ENCODE data around the gene PTBP1. TPM values are rescaled to one million over a fixed set of nuclear protein-coding genes. Genes with fewer than 3 reads are reported as not detected.

Gene PTBP1
- total RNA-seq, 1 experiment from 2014 or later = 712 TPM

DNA sequence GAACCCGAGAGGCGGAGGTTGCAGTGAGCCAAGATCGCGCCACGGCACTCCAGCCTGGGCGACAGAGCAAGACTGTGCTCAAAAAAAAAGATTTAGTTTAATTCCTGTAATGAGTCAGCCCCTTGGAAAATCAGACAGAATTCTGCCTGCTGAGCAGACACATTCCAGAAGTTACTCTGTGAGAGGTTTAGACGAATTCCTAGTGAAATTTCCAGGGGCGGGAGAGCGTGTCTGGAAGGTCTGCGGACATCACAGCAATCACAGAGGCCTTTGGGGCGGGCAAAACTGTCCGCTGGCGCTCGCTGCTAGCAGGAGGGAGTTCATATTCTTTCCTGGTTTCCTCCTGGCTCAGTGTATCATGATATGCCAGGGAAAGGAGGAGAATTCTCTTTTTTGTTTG is 28.8 kb upstream of the PTBP1 start:
- H3K4me3 Mint-ChIP-seq = no peak overlapping the region
- H3K27ac ChIP-seq (ENCODE audit: insufficient read length, low read depth, low read length) = no peak overlapping the region

More for the DNA sequence above, 28.8 kb upstream of the PTBP1 start:
- Histone ChIP-seq H2BK5ac (ENCODE audit: insufficient read length, low read length) (no peak overlapping the region), H2BK120ac (ENCODE audit: low read depth, low read length, poor library complexity, severe bottlenecking) (no peak overlapping the region), H4K20me1 (ENCODE audit: control insufficient read depth, insufficient read depth, insufficient read length) (no peaks in the 10 kb centered on the region), H4K8ac (replicated peaks; ENCODE audit: insufficient read length, low read depth, low read length) (no peak overlapping the region), H3K4me2 (ENCODE audit: insufficient read depth, insufficient read length, low read length) (no peak overlapping the region), H3K23me2 (ENCODE audit: insufficient read length, low read depth, low read length, poor library complexity, severe bottlenecking) (no peaks in the 10 kb centered on the region), H2BK15ac (ENCODE audit: low read depth, low read length) (no peak overlapping the region), H3K79me2 (ENCODE audit: insufficient read depth, low read length) (no peaks in the 10 kb centered on the region), H3K79me1 (ENCODE audit: insufficient read depth, low read depth, low read length, poor library complexity, severe bottlenecking) (no peaks in the 10 kb centered on the region), H2BK12ac (ENCODE audit: insufficient read length, low read depth, low read length) (no peak overlapping the region), H3K9ac (ENCODE audit: extremely low read depth, insufficient read length, low read length) (no peak overlapping the region), H3K14ac (ENCODE audit: insufficient read depth, low read length) (no peak overlapping the region), H3K9me3 (ENCODE audit: control insufficient read depth, low read depth, low read length) (no peaks in the 10 kb centered on the region), H3K4ac (ENCODE audit: low read depth, low read length) (no peak overlapping the region), H3K27me3 (ENCODE audit: insufficient read depth, low read length) (no peaks in the 10 kb centered on the region), H2AFZ (ENCODE audit: low read length) (no peak overlapping the region), H3K18ac (ENCODE audit: insufficient read length, low read depth, low read length) (no peak overlapping the region), H3K4me1 (ENCODE audit: insufficient read depth, low read length) (no peaks in the 10 kb centered on the region), H3K23ac (ENCODE audit: insufficient read length, low read depth, low read length) (no peak overlapping the region), H4K91ac (ENCODE audit: insufficient read length, low read depth, low read length) (no peak overlapping the region), H2BK20ac (ENCODE audit: low read depth, low read length, poor library complexity, severe bottlenecking) (no peak overlapping the region), H3K56ac (ENCODE audit: insufficient read length, low read depth, low read length) (no peak overlapping the region), H2AK5ac (ENCODE audit: insufficient read length, low read length) (no peak overlapping the region), H4K5ac (ENCODE audit: insufficient read length, low read depth, low read length) (no peak overlapping the region), H3T11ph (ENCODE audit: low read length) (no peak overlapping the region)
- Mint-ChIP-seq H3K4me1 (no peaks in the 10 kb centered on the region), H3K27me3 (ENCODE audit: low read depth) (peaks cover 3% of the 10 kb centered on the region), H3K27ac (peak overlapping the region in 1 of 3 experiments; percentile 82; a peak in 1 of 7 replicates), H3K36me3 (ENCODE audit: insufficient read depth in 1 of 3, low read depth in 3 of 3) (no peaks in the 10 kb centered on the region), H3K9me3 (no peaks in the 10 kb centered on the region)
- no peak for DNase-seq
- WGBS (ENCODE audit: extremely low coverage, insufficient read length, low lambda C conversion rate) = no CpG with 5 or more reads among the region's 14 CpGs
- TF ChIP-seq, protein P1, sequence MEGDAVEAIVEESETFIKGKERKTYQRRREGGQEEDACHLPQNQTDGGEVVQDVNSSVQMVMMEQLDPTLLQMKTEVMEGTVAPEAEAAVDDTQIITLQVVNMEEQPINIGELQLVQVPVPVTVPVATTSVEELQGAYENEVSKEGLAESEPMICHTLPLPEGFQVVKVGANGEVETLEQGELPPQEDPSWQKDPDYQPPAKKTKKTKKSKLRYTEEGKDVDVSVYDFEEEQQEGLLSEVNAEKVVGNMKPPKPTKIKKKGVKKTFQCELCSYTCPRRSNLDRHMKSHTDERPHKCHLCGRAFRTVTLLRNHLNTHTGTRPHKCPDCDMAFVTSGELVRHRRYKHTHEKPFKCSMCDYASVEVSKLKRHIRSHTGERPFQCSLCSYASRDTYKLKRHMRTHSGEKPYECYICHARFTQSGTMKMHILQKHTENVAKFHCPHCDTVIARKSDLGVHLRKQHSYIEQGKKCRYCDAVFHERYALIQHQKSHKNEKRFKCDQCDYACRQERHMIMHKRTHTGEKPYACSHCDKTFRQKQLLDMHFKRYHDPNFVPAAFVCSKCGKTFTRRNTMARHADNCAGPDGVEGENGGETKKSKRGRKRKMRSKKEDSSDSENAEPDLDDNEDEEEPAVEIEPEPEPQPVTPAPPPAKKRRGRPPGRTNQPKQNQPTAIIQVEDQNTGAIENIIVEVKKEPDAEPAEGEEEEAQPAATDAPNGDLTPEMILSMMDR (conservative IDR thresholded peaks at IDR 0.05) = no peak

Measured in H9 (cell line).